NCI-H748 (cell line): Measurements from ENCODE around the gene MTIF3.
"Not testable (repeated sequence)": the region's sequence is repeated elsewhere in the genome, so short reads cannot be mapped to it uniquely, and the experiment has no call there.

Experiments
- DNase-seq: peaks from one replicate; lab custom pipeline; 2025; ENCODE audit not compliant: unreplicated experiment; lab: John Stamatoyannopoulos, UW

MTIF3 gene

GRCh38 chr13:27421101-27421871 lies 29.1 kb downstream of the MTIF3 start:
- DNase-seq: no peak

DNA sequence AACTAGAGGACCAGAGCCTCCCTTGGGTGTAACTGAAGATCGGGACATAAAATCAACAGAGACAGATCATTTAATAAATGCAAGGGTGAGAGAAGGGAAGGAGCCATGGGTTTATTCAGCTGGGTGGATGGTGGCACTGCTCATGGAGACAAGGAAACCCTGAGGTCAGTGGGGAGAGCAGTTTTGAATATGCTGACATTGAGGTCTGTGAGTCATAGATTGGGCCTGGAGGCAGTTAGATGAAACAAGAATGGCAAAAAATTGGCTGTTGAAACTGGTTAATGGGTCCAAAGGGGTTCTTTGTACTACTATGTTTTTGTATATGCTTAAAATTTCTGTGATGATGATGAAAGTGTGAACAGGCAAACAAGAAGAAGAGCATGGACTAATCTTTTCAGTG lies 31.0 kb downstream of the MTIF3 start:
- no peak for DNase-seq

DNA sequence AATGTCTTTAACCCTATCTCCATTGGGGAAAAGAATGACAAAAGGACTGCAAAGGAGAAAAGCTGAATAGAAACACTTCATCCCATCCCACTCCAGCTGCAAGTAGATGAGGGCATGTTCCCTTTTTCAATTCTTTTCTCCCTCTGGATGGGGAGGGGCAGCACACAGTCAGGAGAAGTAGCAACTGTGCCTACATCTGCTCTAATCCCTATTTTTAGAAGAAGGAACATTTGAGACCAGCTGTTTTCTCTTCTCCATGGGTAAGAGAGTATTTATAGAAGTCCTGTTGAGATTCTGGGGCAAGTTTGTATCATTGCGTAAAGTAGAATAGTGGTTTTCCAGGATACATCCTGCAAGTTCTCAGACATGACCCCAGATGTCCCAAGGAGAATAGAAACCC lies 35.2 kb downstream of the MTIF3 start:
- DNase-seq: no peak

- DNase-seq: no peak
These were observed 39.0 kb downstream of the MTIF3 start for GRCh38 chr13:27411341-27411740.

DNA sequence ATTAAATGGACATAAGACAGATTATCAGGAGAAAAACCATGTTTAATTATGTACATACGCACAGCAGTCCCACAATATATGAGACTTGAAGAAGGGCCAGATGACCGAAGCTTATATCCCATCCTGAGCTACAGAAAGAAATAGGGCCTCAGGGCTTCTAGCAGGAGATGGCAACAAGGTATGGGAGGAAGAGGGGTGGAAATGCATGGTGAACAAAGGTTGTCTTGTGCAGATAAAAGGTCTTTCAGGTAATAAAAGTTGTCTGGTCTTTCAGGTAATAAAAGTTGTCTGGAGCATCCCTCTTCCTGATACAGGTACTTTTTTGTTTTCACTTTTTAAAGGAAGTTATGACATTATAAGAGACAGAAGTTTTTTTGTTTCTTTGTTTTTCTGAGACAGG lies 41.4 kb downstream of the MTIF3 start:
- DNase-seq: no peak

- DNase-seq: peak; percentile 35
These were observed 42.3 kb downstream of the MTIF3 start for GRCh38 chr13:27408074-27408473.

DNA sequence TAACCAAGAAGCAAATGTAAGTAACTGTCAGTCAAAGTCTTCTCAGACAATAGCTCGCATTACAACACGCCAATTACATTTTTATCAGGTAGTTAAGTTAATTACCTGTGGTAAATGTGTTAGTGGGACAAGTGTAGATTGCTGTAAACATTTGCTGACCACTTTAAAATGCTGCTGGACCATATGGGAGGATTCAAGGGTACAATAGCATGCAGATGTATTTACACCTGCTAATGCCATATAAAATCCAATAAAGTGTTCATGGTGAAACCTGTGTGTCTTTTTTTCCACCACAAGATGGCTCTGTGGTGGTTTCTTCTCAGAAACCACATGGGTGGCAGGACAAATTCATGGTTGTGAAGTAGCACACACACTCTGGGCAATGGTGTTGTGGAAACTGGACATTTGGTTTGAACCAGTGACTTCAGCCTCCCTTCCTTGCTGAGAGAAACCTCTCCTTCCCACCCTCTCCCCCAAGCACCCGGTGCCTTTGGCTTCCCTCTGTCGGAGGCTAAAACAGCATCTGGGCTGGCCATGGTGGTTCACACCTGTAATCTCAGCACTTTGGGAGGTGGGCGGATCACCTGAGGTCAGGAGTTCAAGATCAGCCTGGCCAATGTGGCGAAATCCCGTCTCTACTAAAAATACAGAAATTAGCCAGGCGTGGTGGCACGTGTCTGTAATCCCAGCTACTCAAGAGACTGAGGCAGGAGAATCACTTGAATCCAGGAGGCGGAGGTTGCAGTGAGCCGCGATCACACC lies 44.0 kb downstream of the MTIF3 start:
- DNase-seq: peak; percentile 99

GRCh38 chr13:27405546-27406134 lies 44.7 kb downstream of the MTIF3 start:
- peak; percentile 99 for DNase-seq

GRCh38 chr13:27404680-27405079 lies 45.7 kb downstream of the MTIF3 start:
- DNase-seq: peak; percentile 42

GRCh38 chr13:27403727-27404385 lies 46.5 kb downstream of the MTIF3 start:
- peak; percentile 38 for DNase-seq

GRCh38 chr13:27403203-27403678 lies 47.1 kb downstream of the MTIF3 start:
- no peak for DNase-seq

GRCh38 chr13:27401210-27401609 lies 49.2 kb downstream of the MTIF3 start:
- no peak for DNase-seq

- DNase-seq: not testable (repeated sequence)
These were observed 50.0 kb downstream of the MTIF3 start for GRCh38 chr13:27400405-27400804.

DNA sequence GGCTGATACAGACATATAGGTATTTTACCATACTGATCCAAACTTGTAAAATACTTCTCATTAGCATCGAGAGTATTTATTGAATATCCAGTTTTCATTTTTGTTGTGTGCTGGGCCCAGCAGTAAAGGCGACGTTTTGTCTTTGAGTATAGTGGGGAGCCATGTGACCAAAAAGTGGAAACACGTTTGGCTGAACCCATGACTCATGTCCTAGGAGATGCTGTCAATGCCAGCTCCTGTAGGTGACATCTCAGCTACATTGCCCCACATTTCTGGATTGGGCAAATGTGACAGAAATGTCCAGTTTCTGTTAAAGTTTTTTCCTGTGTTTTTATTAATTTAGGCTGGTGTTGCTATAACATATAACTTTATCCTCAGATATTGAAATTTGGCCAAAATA lies 52.0 kb downstream of the MTIF3 start:
- no peak for DNase-seq

GRCh38 chr13:27396252-27396846 lies 54.0 kb downstream of the MTIF3 start:
- no peak for DNase-seq

DNA sequence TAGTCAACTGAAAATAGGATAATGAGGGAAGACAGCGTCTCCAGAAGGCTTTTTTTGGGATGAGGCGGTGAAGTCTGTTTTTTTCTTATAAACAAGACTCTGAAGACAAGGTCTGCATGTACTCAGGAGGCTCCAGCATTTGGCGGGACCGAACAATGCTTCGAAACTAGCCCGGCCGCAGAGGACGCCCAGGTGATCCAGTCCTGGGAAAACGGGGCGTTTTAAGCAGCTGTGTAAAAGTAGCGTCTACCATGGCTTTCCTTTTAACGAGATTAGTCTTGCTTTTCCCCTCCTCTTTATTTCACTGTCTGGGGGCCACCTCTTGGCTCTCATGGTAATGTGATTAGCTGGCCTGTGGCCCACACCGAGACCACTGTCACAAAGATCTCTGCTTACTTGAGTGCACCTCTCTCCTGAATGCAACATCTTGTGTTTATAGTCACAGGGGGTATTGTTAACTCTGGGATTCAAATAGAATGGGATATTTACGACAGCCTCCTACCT lies 55.3 kb downstream of the MTIF3 start:
- no peak for DNase-seq

GRCh38 chr13:27393101-27393500 lies 57.3 kb downstream of the MTIF3 start:
- DNase-seq: no peak

DNA sequence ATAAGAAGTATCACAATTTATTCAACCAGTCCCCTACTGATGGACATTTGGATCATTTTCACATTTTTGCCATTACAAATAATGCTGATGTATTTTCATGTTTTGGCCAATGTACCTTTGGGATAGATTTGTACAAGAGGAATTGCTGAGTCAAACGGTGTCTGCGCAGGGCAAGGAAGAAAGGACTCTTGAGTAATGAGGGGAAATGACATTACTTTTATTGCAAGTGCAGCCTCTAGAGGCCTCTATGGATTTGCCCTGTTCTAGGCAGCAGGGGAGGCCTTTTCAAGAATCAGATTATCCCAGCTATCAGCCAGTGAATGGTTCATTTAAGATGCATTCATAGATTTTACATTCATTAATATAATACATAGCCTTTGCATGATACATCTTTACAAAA lies 58.9 kb downstream of the MTIF3 start:
- DNase-seq: no peak

GRCh38 chr13:27389891-27390290 lies 60.5 kb downstream of the MTIF3 start:
- no peak for DNase-seq

DNA sequence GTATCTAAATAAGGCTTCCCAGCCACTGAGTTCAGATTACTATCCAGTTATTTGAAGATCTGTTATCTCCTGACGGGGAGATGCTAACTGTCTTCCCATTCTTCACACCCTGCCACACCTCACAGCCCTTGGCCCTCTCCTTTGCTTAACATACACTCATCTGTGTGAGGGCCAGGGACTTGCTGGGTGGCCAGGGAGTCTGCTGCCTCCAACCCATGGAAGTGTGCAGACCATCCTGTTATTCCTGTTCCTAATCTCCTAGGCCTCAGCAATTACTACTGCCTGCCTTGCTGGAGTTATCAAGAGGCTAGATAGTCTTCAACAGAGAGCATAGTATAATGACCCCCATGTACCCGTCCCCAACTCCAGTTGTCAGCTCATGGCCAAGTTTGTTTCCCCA lies 62.1 kb downstream of the MTIF3 start:
- DNase-seq: no peak
